ENCODE data around the gene NRF1.

Gene NRF1

GRCh38 chr7:129575699-129576098 lies 35.8 kb upstream of the NRF1 start:
- TF ChIP-seq CEBPB (IDR thresholded peaks at IDR 0.05) (0 out of 2 replicates have a peak, but pooled peaks have one; percentile 14), FOXM1 (IDR thresholded peaks at IDR 0.05; ENCODE audit: borderline replicate concordance, low read depth) (no peak)

DNA sequence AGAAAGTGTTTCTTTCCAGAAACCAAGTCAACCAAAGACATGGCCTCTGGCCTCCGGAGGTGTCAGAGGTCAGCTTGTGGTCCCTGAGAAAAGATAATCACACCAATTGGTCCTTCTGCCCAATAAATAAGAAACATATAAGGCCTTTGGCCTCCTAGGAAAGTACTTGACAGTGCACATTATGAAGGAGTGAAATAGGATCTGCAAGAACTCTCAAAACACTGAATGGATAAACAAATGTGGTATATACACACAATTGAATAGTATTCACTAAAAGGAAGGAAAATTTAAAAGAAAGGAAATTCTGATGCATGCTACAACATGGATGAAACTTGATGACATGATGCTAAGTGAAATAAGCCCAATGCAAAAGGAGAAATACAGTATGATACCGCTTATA lies 35.4 kb upstream of the NRF1 start:
- TF ChIP-seq NFIC (IDR thresholded peaks at IDR 0.05) (no peak), EP300 (IDR thresholded peaks at IDR 0.05; ENCODE audit: borderline replicate concordance) (no peak), ZBTB7A (IDR thresholded peaks at IDR 0.05; ENCODE audit: low read depth) (no peak), REST (IDR thresholded peaks at IDR 0.05; ENCODE audit: low read depth) (no peak), YY1 (IDR thresholded peaks at IDR 0.05; ENCODE audit: low read depth) (no peak), TCF12 (IDR thresholded peaks at IDR 0.05; ENCODE audit: low read depth) (no peak), TAF1 (IDR thresholded peaks at IDR 0.05; ENCODE audit: low read depth) (no peak), CEBPB (IDR thresholded peaks at IDR 0.05) (no peak), CREB1 (IDR thresholded peaks at IDR 0.05; ENCODE audit: low read depth) (no peak), MAX (IDR thresholded peaks at IDR 0.05) (no peak), FOXM1 (IDR thresholded peaks at IDR 0.05; ENCODE audit: borderline replicate concordance, low read depth) (no peak), RAD21 (IDR thresholded peaks at IDR 0.05; ENCODE audit: low read depth) (no peak), EGR1 (IDR thresholded peaks at IDR 0.05) (no peak), TEAD4 (IDR thresholded peaks at IDR 0.05) (no peak)
- TF ChIP-seq, protein P1, sequence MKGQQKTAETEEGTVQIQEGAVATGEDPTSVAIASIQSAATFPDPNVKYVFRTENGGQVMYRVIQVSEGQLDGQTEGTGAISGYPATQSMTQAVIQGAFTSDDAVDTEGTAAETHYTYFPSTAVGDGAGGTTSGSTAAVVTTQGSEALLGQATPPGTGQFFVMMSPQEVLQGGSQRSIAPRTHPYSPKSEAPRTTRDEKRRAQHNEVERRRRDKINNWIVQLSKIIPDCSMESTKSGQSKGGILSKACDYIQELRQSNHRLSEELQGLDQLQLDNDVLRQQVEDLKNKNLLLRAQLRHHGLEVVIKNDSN (IDR thresholded peaks at IDR 0.05): no peak

- TF ChIP-seq MAX (IDR thresholded peaks at IDR 0.05) (no peak), REST (IDR thresholded peaks at IDR 0.05; ENCODE audit: low read depth) (no peak), EGR1 (IDR thresholded peaks at IDR 0.05) (no peak), FOXM1 (IDR thresholded peaks at IDR 0.05; ENCODE audit: borderline replicate concordance, low read depth) (no peak), EP300 (IDR thresholded peaks at IDR 0.05; ENCODE audit: borderline replicate concordance) (no peak), TCF12 (IDR thresholded peaks at IDR 0.05; ENCODE audit: low read depth) (no peak), TEAD4 (IDR thresholded peaks at IDR 0.05) (no peak), TAF1 (IDR thresholded peaks at IDR 0.05; ENCODE audit: low read depth) (no peak), YY1 (IDR thresholded peaks at IDR 0.05; ENCODE audit: low read depth) (no peak), NFIC (IDR thresholded peaks at IDR 0.05) (no peak), RAD21 (IDR thresholded peaks at IDR 0.05; ENCODE audit: low read depth) (no peak), ZBTB7A (IDR thresholded peaks at IDR 0.05; ENCODE audit: low read depth) (no peak), CEBPB (IDR thresholded peaks at IDR 0.05) (no peak), CREB1 (IDR thresholded peaks at IDR 0.05; ENCODE audit: low read depth) (no peak)
- TF ChIP-seq, protein P1 (IDR thresholded peaks at IDR 0.05): no peak
Measured at GRCh38 chr7:129578829-129579228, 32.7 kb upstream of the NRF1 start.

GRCh38 chr7:129588268-129588667 lies 23.3 kb upstream of the NRF1 start:
- TF ChIP-seq TEAD4 (IDR thresholded peaks at IDR 0.05) (no peak), TCF12 (IDR thresholded peaks at IDR 0.05; ENCODE audit: low read depth) (no peak), ZBTB7A (IDR thresholded peaks at IDR 0.05; ENCODE audit: low read depth) (no peak), REST (IDR thresholded peaks at IDR 0.05; ENCODE audit: low read depth) (no peak), MAX (IDR thresholded peaks at IDR 0.05) (no peak), YY1 (IDR thresholded peaks at IDR 0.05; ENCODE audit: low read depth) (no peak), TAF1 (IDR thresholded peaks at IDR 0.05; ENCODE audit: low read depth) (no peak), EGR1 (IDR thresholded peaks at IDR 0.05) (no peak), FOXM1 (IDR thresholded peaks at IDR 0.05; ENCODE audit: borderline replicate concordance, low read depth) (no peak), NFIC (IDR thresholded peaks at IDR 0.05) (no peak), EP300 (IDR thresholded peaks at IDR 0.05; ENCODE audit: borderline replicate concordance) (no peak), RAD21 (IDR thresholded peaks at IDR 0.05; ENCODE audit: low read depth) (no peak)
- TF ChIP-seq, protein P1 (IDR thresholded peaks at IDR 0.05): no peak

All from Ishikawa (cell line).